Keratinocyte (primary cell): ENCODE results near the gene TTF1. TPM values are rescaled to one million over a fixed set of nuclear protein-coding genes. Genes with fewer than 3 reads are reported as not detected.

Experiments
- DNase-seq: peaks from one replicate; pipeline ENCODE4 v3.0.0-alpha.2; 2011; ENCODE audit warnings: low read depth, missing footprints, low spot score
- FAIRE-seq: peaks from 2 replicates; lab custom pipeline; 2011; peaks lifted over from hg19 to GRCh38; lab: Jason Lieb, UNC
- H2AFZ ChIP-seq: 2 replicates; pipeline ENCODE4 v1.6.0; 2012; ENCODE audit warnings: low read length, control low read depth, inconsistent platforms; ENCODE audit not compliant: control insufficient read depth
- H3K27ac ChIP-seq: 2 replicates; pipeline ENCODE4 v1.5.1; 2011; ENCODE audit warnings: low read length; ENCODE audit not compliant: control insufficient read depth, insufficient read depth
- H3K27me3 ChIP-seq: 3 replicates; pipeline ENCODE4 v1.6.0; 2011; ENCODE audit warnings: low read length; ENCODE audit not compliant: control insufficient read depth, insufficient read depth; ENCODE audit errors: extremely low read depth
- H3K36me3 ChIP-seq, 2 experiments: 2 replicates in 1 of 2; 3 replicates in 1 of 2; pipeline ENCODE4 v1.5.1; 2011; ENCODE audit warnings: low read length in 2 of 2, mild to moderate bottlenecking in 1 of 2; ENCODE audit not compliant: control insufficient read depth in 2 of 2, insufficient read depth in 2 of 2; ENCODE audit errors: extremely low read depth in 1 of 2
- H3K4me1 ChIP-seq: 3 replicates; pipeline ENCODE4 v1.5.1; 2011; ENCODE audit warnings: low read length; ENCODE audit not compliant: control insufficient read depth, insufficient read depth; ENCODE audit errors: extremely low read depth
- H3K4me2 ChIP-seq: 3 replicates; pipeline ENCODE4 v1.6.0; 2011; ENCODE audit warnings: low read depth, low read length; ENCODE audit not compliant: control insufficient read depth, insufficient read depth; ENCODE audit errors: extremely low read depth
- H3K4me3 ChIP-seq, 3 experiments: fragments of 200-600 bp in 1 of 3; sonication (generic) in 1 of 3; 2 replicates in 2 of 3; 3 replicates in 1 of 3; pipeline ENCODE4 v1.5.1; 2011 to 2016; ENCODE audit warnings: low read length in 3 of 3, mild to moderate bottlenecking in 3 of 3, control low read depth in 2 of 3, inconsistent platforms in 1 of 3, low read depth in 1 of 3, mixed read lengths in 1 of 3, mixed run types in 1 of 3, moderate library complexity in 1 of 3; ENCODE audit not compliant: control insufficient read depth in 2 of 3, insufficient read depth in 2 of 3; ENCODE audit errors: extremely low read depth in 1 of 3
- H3K79me2 ChIP-seq: 2 replicates; pipeline ENCODE4 v1.6.0; 2012; ENCODE audit warnings: low read length; ENCODE audit not compliant: control insufficient read depth, insufficient read depth
- H3K9ac ChIP-seq: 3 replicates; pipeline ENCODE4 v1.6.0; 2011; ENCODE audit warnings: low read length; ENCODE audit not compliant: control insufficient read depth, insufficient read depth; ENCODE audit errors: extremely low read depth
- H3K9me1 ChIP-seq: 3 replicates; pipeline ENCODE4 v1.6.0; 2011; ENCODE audit warnings: low read length; ENCODE audit not compliant: control insufficient read depth, insufficient read depth; ENCODE audit errors: extremely low read depth
- H3K9me3 ChIP-seq: 2 replicates; pipeline ENCODE4 v1.5.1; 2012; ENCODE audit warnings: low read depth, low read length; ENCODE audit not compliant: control insufficient read depth
- H4K20me1 ChIP-seq: 3 replicates; pipeline ENCODE4 v1.6.0; 2011; ENCODE audit warnings: low read length; ENCODE audit not compliant: control insufficient read depth, insufficient read depth; ENCODE audit errors: extremely low read depth
- EZH2 ChIP-seq: IDR thresholded peaks from one replicate; pipeline ENCODE4 v1.6.1; 2012; ENCODE audit warnings: inconsistent platforms, mild to moderate bottlenecking, low read length, moderate library complexity
- dilution Hi-C: fragments of 300-500 bp; cut with MboI; formaldehyde crosslinking; loops from one replicate; pipeline ENCODE4 v1.7.0; 2020; ENCODE audit warnings: low sequenced_read_pairs; ENCODE audit not compliant: extremely low pct_ligation_motif_present
- polyA plus RNA-seq, 5 experiments: library from polyadenylated mRNA; depleted of rRNA in 3 of 5; stranded (reverse) in 3 of 5; stranded (forward) in 1 of 5; unstranded in 1 of 5; fragments of >200 nt; gene quantifications; 1 replicate in 1 of 5; 2 replicates in 3 of 5; 3 replicates in 1 of 5; pipeline versions ENCODE4 v1.2.1 to v1.2.3, GENCODE V29; 2011 to 2012; ENCODE audit warnings: missing spikeins in 2 of 5, low read depth in 1 of 5, low replicate concordance in 1 of 5
- TF ChIP-seq, protein P1 (sequence below), 3 experiments: IDR thresholded peaks in 1 of 3; conservative IDR thresholded peaks in 1 of 3; optimal IDR thresholded peaks in 1 of 3; 2 replicates in 2 of 3; 3 replicates in 1 of 3; pipeline versions ENCODE3 to v1.5.1; 2011; ENCODE audit warnings: low read length in 3 of 3, mild to moderate bottlenecking in 3 of 3, moderate library complexity in 2 of 3, control low read depth in 1 of 3, inconsistent platforms in 1 of 3; ENCODE audit not compliant: insufficient read depth in 2 of 3; ENCODE audit errors: extremely low read depth in 1 of 3

TTF1 gene
- polyA plus RNA-seq, 1 donor (not counting 4 experiments of a cell fraction or from before 2014, with no cell fraction given) = 7.2 TPM

DNA sequence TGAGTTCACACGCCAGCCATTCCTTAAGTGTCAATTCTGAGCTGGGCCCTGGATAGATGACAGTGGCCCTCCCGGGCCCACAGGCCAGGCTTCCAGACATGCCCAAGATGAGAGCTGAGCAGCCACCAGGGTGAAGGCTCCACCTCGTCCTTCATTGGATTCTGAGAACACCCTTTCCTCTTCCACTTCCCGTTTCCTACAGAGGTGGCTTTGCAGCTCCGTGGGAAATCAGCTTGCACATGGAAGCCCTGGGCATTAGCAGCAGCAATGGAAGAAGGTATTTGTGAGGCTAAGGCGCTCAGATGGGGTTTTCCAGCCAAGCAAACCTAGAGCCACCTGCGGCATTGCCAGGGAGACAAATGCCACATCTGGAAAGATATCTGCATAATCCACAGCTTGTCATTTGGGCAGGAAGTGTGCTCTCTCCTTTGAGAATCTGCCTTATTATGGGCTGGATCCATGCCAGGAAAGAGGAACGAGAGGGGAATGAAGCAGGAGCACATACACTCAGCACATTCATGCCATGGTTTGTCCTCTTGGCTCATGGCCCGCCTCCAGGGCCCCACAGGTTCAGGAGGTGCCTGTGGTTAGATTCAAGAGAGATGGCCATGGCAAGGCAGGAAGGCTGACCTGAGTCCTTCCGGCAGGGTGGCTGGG is 37.4 kb upstream of the TTF1 start:
- TF ChIP-seq, protein P1, sequence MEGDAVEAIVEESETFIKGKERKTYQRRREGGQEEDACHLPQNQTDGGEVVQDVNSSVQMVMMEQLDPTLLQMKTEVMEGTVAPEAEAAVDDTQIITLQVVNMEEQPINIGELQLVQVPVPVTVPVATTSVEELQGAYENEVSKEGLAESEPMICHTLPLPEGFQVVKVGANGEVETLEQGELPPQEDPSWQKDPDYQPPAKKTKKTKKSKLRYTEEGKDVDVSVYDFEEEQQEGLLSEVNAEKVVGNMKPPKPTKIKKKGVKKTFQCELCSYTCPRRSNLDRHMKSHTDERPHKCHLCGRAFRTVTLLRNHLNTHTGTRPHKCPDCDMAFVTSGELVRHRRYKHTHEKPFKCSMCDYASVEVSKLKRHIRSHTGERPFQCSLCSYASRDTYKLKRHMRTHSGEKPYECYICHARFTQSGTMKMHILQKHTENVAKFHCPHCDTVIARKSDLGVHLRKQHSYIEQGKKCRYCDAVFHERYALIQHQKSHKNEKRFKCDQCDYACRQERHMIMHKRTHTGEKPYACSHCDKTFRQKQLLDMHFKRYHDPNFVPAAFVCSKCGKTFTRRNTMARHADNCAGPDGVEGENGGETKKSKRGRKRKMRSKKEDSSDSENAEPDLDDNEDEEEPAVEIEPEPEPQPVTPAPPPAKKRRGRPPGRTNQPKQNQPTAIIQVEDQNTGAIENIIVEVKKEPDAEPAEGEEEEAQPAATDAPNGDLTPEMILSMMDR (optimal IDR thresholded peaks at IDR 0.05 in 1 of 3, IDR thresholded peaks at IDR 0.05 in 1 of 3, conservative IDR thresholded peaks at IDR 0.05 in 1 of 3; ENCODE audit: extremely low read depth in 1 of 3, insufficient read depth in 2 of 3, low read length in 3 of 3) = no peak
- Histone ChIP-seq H3K9me3 (no peaks in the 10 kb centered on the region), H3K9ac (no peak overlapping the region), H2AFZ (no peak overlapping the region), H3K27ac (no peak overlapping the region), H3K36me3 (no peaks in the 10 kb centered on the region), H3K4me3 (no peak overlapping the region), H4K20me1 (no peaks in the 10 kb centered on the region), H3K4me2 (no peak overlapping the region), H3K4me1 (no peaks in the 10 kb centered on the region), H3K9me1 (no peaks in the 10 kb centered on the region), H3K27me3 (peaks cover 16% of the 10 kb centered on the region), H3K79me2 (no peaks in the 10 kb centered on the region)
- FAIRE-seq = no peak
- dilution Hi-C loops = no loop called here
- DNase-seq = no peak

DNA sequence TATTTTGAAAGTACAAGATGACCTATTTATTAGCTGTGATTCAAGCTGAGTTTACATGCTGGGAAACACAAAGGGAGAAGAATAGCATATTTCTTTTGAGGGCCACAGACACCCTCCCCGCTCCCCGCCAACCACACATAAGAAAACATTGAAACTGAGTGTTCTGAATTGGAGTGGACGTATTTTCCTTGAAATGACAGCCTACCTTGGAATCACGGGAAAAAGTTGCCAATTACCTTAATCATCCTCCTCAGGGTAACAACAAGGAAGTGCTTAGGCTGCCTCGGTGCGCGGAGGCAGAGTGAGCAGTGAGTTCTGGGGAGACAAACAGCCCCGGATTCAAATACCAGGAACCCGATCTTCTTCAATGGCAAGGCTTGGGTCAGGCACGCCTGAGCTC is 34.8 kb upstream of the TTF1 start:
- no peak for DNase-seq
- Histone ChIP-seq H2AFZ (no peak overlapping the region), H3K4me1 (no peaks in the 10 kb centered on the region), H3K9me3 (no peaks in the 10 kb centered on the region), H3K27ac (no peak overlapping the region), H3K9ac (no peak overlapping the region), H3K9me1 (no peaks in the 10 kb centered on the region), H3K36me3 (no peaks in the 10 kb centered on the region), H3K27me3 (peaks cover 16% of the 10 kb centered on the region), H3K4me3 (no peak overlapping the region), H3K79me2 (no peaks in the 10 kb centered on the region), H4K20me1 (no peaks in the 10 kb centered on the region), H3K4me2 (no peak overlapping the region)
- FAIRE-seq = no peak
- dilution Hi-C loops = no loop called here
- no peak for TF ChIP-seq EZH2
- TF ChIP-seq, protein P1 (optimal IDR thresholded peaks at IDR 0.05 in 1 of 3, IDR thresholded peaks at IDR 0.05 in 1 of 3, conservative IDR thresholded peaks at IDR 0.05 in 1 of 3; ENCODE audit: extremely low read depth in 1 of 3, insufficient read depth in 2 of 3, low read length in 3 of 3) = no peak
